Panc1 (cell line): ENCODE data around the gene TCHP. TPM values are rescaled to one million over a fixed set of nuclear protein-coding genes. Genes with fewer than 3 reads are reported as not detected.
"Not testable (repeated sequence)": the region's sequence is repeated elsewhere in the genome, so short reads cannot be mapped to it uniquely, and the experiment has no call there.

ENCODE experiments used
- ATAC-seq: fragments of 200-7000 bp; cut with Tn5 transposase; 2 replicates; pipeline ENCODE4 v1.9.1; 2020; ENCODE audit warnings: mild to moderate bottlenecking, moderate library complexity
- Bru-seq: library from RNA; stranded (reverse); fragments of 400-500 nt; gene quantifications from one replicate; lab custom pipeline; 2021; lab: Mats Ljungman, UMichigan
- BruChase-seq, 2 experiments: library from RNA; stranded (reverse); fragments of 400-500 nt; gene quantifications; one replicate each; lab custom pipeline; 2021; lab: Mats Ljungman, UMichigan
- BruUV-seq: library from RNA; stranded (reverse); fragments of 400-500 nt; replicated peaks from 2 replicates; lab custom pipeline; 2021; lab: Mats Ljungman, UMichigan
- CTCF ChIA-PET: fragments of 300-600 bp; sonication (Branson Sonifier 250); formaldehyde crosslinking; loops from one replicate; lab custom pipeline; 2022; ENCODE audit warnings: antibody characterized with exemption; lab: Charles Lee
- POLR2A ChIA-PET: fragments of 300-600 bp; sonication (Branson Sonifier 250); formaldehyde crosslinking; loops from one replicate; lab custom pipeline; 2022; ENCODE audit warnings: antibody characterized with exemption; lab: Charles Lee
- DNase-seq: peaks from one replicate; pipeline ENCODE4 v3.0.0-alpha.2; 2010; ENCODE audit warnings: low read depth, low spot score
- H3K27ac ChIP-seq: 2 replicates; pipeline ENCODE4 v1.5.1; 2011; ENCODE audit warnings: mild to moderate bottlenecking, low read length, inconsistent platforms
- H3K27me3 ChIP-seq: fragments of 200-500 bp; sonication (Bioruptor generic); 2 replicates; pipeline ENCODE4 v1.6.0; 2014; ENCODE audit warnings: low read length, inconsistent platforms; ENCODE audit not compliant: control insufficient read depth, insufficient read depth
- H3K36me3 ChIP-seq: fragments of 200-500 bp; sonication (Bioruptor generic); 2 replicates; pipeline ENCODE4 v1.5.1; 2014; ENCODE audit warnings: inconsistent platforms, mild to moderate bottlenecking, low read length, moderate library complexity; ENCODE audit not compliant: control insufficient read depth, insufficient read depth
- H3K4me1 ChIP-seq: 2 replicates; pipeline ENCODE4 v1.5.1; 2011; ENCODE audit warnings: inconsistent platforms, mild to moderate bottlenecking, low read length, moderate library complexity; ENCODE audit not compliant: control insufficient read depth, insufficient read depth
- H3K4me3 ChIP-seq, 2 experiments: 2 replicates each; pipeline ENCODE4 v1.5.1; 2011 to 2012; ENCODE audit warnings: low read depth in 2 of 2, low read length in 2 of 2, mild to moderate bottlenecking in 2 of 2, inconsistent platforms in 1 of 2, moderate library complexity in 1 of 2
- H3K9me3 ChIP-seq: fragments of 200-500 bp; sonication (Bioruptor generic); 2 replicates; pipeline ENCODE4 v1.5.1; 2014; ENCODE audit warnings: low read depth, mild to moderate bottlenecking, inconsistent platforms, low read length, moderate library complexity; ENCODE audit not compliant: control insufficient read depth, insufficient read depth
- CTCF ChIP-seq: fragments of 450-650 bp; IDR thresholded peaks from 2 replicates; pipeline ENCODE4 v1.5.1; 2017; ENCODE audit warnings: mild to moderate bottlenecking
- POLR2AphosphoS5 ChIP-seq: IDR thresholded peaks from 2 replicates; pipeline ENCODE4 v1.6.1; 2012; ENCODE audit warnings: mild to moderate bottlenecking, low read depth, low read length, moderate library complexity
- REST ChIP-seq, 2 experiments: IDR thresholded peaks; 2 replicates each; pipeline ENCODE4 v1.6.1; 2011 to 2012; ENCODE audit warnings: low read depth in 2 of 2, control low read depth in 1 of 2, low read length in 1 of 2, mild to moderate bottlenecking in 1 of 2, moderate library complexity in 1 of 2; ENCODE audit not compliant: insufficient read depth in 1 of 2
- SIN3A ChIP-seq: IDR thresholded peaks from 2 replicates; pipeline ENCODE4 v1.6.1; 2012; ENCODE audit warnings: low read depth, mild to moderate bottlenecking, low read length, moderate library complexity, borderline replicate concordance; ENCODE audit not compliant: insufficient read depth
- TCF7L2 ChIP-seq: IDR thresholded peaks from 2 replicates; pipeline ENCODE4 v1.6.1; 2011; ENCODE audit warnings: mild to moderate bottlenecking, low read depth, low read length, inconsistent platforms
- in situ Hi-C: cut with HindIII; loops from 2 replicates; pipeline ENCODE4 v1.10.0; 2016; ENCODE audit warnings: low sequenced_read_pairs, low pct_unique_long_range_greater_than_20kb
- intact Hi-C: fragments of 100-400 bp; cut with micrococcal nuclease; formaldehyde crosslinking; loops from one replicate; pipeline ENCODE4 v1.10.0; 2022; ENCODE audit not compliant: unreplicated experiment
- long read RNA-seq: library from polyadenylated mRNA; unstranded; transcript quantifications from one replicate; pipeline ENCODE4 v2.0.0, GENCODE V29; 2021; ENCODE audit not compliant: unreplicated experiment
- polyA plus RNA-seq: library from polyadenylated mRNA; unstranded; fragments of >200 nt; gene quantifications from one replicate; pipeline ENCODE4 v1.2.1, GENCODE V29; 2012; ENCODE audit warnings: missing spikeins; ENCODE audit not compliant: insufficient read length
- total RNA-seq: library from RNA; stranded (reverse); gene quantifications from one replicate; pipeline ENCODE4 v1.2.1, GENCODE V29; 2021; ENCODE audit not compliant: unreplicated experiment

The TCHP gene
- total RNA-seq = 25.0 TPM
- polyA plus RNA-seq = 31.1 TPM
- percentile 77 among the genes with signal in this experiment for Bru-seq, nascent RNA
- percentile 82 among the genes with signal in this experiment for BruChase-seq, experiment 1, labeled RNA remaining after a 2-hour chase
- percentile 82 among the genes with signal in this experiment for BruChase-seq, experiment 2, labeled RNA remaining after a 6-hour chase
- long read RNA-seq, transcript TCHP-202 (13 exons, 3,090 nt) = major isoform, 43 of 74 reads
- long read RNA-seq, partial matches to known transcripts = 11 of 74 reads
- long read RNA-seq, other reads (novel, unspliced or antisense) = 17 of 74 reads

GRCh38 chr12:109899783-109900751 lies at the start of gene TCHP:
Gene TCHP, plus strand, starts transcription at chr12:109900274. Its CDS starts 2,753 bp downstream, at chr12:109903027.
- ChIA-PET POLR2A (no interaction called here), CTCF (no interaction called here)
- DNase-seq (peak; percentile 47), ATAC-seq (peak; percentile 94)
- TF ChIP-seq TCF7L2 = peak; percentile 42; the same call in 1 of the 2 replicates
- no peak; the same call in none of the 2 replicates for TF ChIP-seq SIN3A
- peak; percentile 75 for TF ChIP-seq POLR2AphosphoS5
- H3K9me3 ChIP-seq = no peaks in the 10 kb centered on the region
- TSS peak; percentile 80 for BruUV-seq
- intact Hi-C loops = no loop called here
- peak within 1 kb of the TSS; percentile 77 to 92 for H3K4me3 ChIP-seq
- no peaks in the 10 kb centered on the region for H3K27me3 ChIP-seq
- H3K4me1 ChIP-seq = peaks cover 18% of the 10 kb centered on the region; the same call in 1 of the 2 replicates
- peak within 1 kb of the TSS; percentile 91 for H3K27ac ChIP-seq
- in situ Hi-C loops = no loop called here
- peaks cover 2% of the 10 kb centered on the region; the same call in 1 of the 2 replicates for H3K36me3 ChIP-seq

GRCh38 chr12:109850518-109850917 lies 49.6 kb upstream of the TCHP start:
- DNase-seq, H3K36me3 ChIP-seq, BruUV-seq, H3K4me1 ChIP-seq, ATAC-seq, H3K4me3 ChIP-seq, H3K27me3 ChIP-seq, POLR2A ChIA-PET, H3K9me3 ChIP-seq, H3K27ac ChIP-seq, in situ Hi-C loops: not testable (repeated sequence)
- intact Hi-C loops = loop anchor here (10.0 kb wide), 1 partner anchor 74 kb away; no protein-coding TSS in a partner anchor
- CTCF ChIA-PET = interaction anchor here (0.6 to 0.7 kb wide), 2 partner anchors 21 to 581 kb away, joined by 3 read pairs; no protein-coding TSS in a partner anchor

GRCh38 chr12:109855377-109855776 lies 44.7 kb upstream of the TCHP start:
- intact Hi-C loops = loop anchor here (10.0 kb wide), 1 partner anchor 69 kb away; no protein-coding TSS in a partner anchor
- ChIA-PET CTCF (no interaction called here), POLR2A (no interaction called here)
- BruUV-seq = no TSS peak
- no peak for DNase-seq
- no peak for ATAC-seq
- Histone ChIP-seq H3K4me1 (no peaks in the 10 kb centered on the region), H3K36me3 (no peaks in the 10 kb centered on the region), H3K27ac (no peak overlapping the region), H3K27me3 (no peaks in the 10 kb centered on the region), H3K9me3 (no peaks in the 10 kb centered on the region), H3K4me3 (no peak overlapping the region)
- in situ Hi-C loops = no loop called here
- TF ChIP-seq TCF7L2 (no peak), SIN3A (no peak), POLR2AphosphoS5 (no peak), REST (IDR thresholded peaks at IDR 0.05; ENCODE audit: insufficient read depth in 1 of 2, low read depth in 2 of 2, low read length in 1 of 2) (no peak), CTCF (no peak)
